Heart left ventricle (tissue), 13 donors: ENCODE data around the gene TXNDC17.

Experiments
- CTCF ChIP-seq, 12 donors: fragments of 200-600 bp; sonication (generic) in 4 of 12; IDR thresholded peaks; one replicate each; pipeline versions ENCODE4 v1.5.0 to v1.8.0; 2018 to 2022; ENCODE audit warnings: antibody characterized with exemption in 12 of 12, mild to moderate bottlenecking in 5 of 12
- POLR2A ChIP-seq, 2 donors: fragments of 450-650 bp; IDR thresholded peaks; one replicate each; pipeline ENCODE4 v1.6.1; 2017; ENCODE audit warnings: antibody characterized with exemption in 2 of 2, mild to moderate bottlenecking in 2 of 2, moderate library complexity in 2 of 2
- donor health status: ischemic (EF 13 %, LVEDD 7.1; RV severe dilation, severe dysfunction).
- donor health status: DM: no; HTN: yes; CAD: no.
- donor health status: DM: no; HTN: no; CAD: no.
- donor health status: ischemic (EF 25% LVEDD 6.9; RV normal size, moderate dysfunction).
- donor health status: ischemic (EF 25% LVEDD 5.7; RV mildly dilated, moderate dysfunction).
- donor health status: ischemic (EF 35%, LVEDD 5.7; RV mildly dilated, moderate dysfunction).
- donor health status: nonischemic (EF 11% LVEDD 7.7; RV severe dilation, severe dysfunction).
- donor health status: DM: yes; HTN: yes; CAD: no.
- donor health status: PGD.
- donor health status: ischemic (EF 29% LVEDD 5.4; RV normal size, mild dysfunction).
- donor health status: nonischemic (EF 23%, LVEDD 6.1; RV moderate dilation, normal function).

- TF ChIP-seq CTCF (IDR thresholded peaks at IDR 0.05) (no peak), POLR2A (IDR thresholded peaks at IDR 0.05) (no peak)
Measured at GRCh38 chr17:6674586-6674985, 33.7 kb downstream of the TXNDC17 start.
